HG03135 (cell line): ENCODE results near the gene JARID2.

Experiments used
- ATAC-seq: cut with Tn5 transposase; IDR thresholded peaks from one replicate; pipeline ENCODE4 v1.9.1; 2021; ENCODE audit warnings: mild to moderate bottlenecking, moderate library complexity; ENCODE audit not compliant: unreplicated experiment

Gene JARID2

DNA sequence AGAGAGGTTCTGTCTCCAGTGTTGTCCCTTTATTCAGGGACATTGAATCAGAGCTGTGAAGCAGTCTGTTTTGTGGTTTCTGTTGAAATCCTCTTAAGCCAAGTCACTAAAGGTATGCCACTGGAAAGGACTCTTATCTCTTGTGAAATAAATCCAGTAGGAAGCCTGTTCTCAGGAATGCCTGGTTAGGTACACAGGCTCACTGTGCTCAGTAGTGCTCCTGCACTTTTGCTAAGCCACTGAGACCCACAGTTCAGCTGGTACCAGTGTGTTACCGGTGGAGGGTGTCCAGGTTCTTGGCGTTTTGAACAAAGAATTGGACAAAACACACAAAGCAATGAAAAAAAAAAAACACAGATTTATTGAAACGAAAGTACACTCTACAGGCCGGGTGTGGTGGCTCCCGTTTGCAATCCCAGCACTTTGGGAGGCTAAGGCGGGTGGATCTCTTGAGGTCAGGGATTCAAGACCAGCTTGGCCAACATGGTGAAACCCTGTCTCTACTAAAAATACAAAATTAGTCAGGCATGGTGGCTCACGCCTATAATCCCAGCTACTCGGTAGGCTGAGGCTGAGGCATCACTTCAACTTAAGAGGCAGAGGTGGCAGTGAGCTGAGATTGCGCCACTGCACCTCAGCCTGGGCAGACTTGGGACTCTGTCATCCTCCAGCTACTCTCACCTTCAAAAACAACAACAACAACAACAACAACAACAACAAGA is 186.1 kb downstream of the JARID2 start:
- ATAC-seq: no peak

DNA sequence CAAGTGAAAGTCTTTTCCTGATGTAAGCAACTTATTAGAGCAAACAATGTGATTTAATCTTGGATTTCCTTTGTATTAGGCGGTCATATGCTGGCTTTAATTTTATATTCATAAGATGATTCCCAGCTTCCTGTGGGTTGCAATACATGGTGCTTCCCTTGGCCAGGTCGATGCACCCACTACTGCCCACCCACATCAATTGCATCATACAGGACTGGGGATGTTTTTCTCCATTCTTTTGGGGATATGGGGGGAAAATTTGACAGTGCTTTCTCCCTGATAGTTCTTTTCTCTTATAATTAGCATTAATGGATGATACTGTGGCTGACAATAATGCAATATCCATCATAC is 187.6 kb downstream of the JARID2 start:
- ATAC-seq: no peak

DNA sequence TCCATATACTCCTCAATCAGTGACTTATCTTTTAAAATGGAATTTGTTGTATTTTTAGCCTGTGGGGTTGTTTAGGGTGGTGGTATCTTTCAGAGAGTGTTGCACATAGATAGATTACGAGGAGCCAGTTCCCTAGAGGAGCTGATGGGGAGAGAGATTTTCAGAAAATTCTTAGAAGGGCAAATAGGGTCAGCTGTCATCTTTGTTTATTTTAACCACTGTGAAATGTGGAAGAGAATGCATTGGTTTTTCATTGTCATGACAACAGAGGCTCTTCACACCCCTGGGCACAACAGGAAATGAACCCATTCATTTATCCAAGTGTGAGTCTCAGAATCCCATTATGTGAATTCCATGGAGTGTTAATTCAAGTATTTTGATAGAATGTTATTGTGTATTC is 188.4 kb downstream of the JARID2 start:
- no peak for ATAC-seq

DNA sequence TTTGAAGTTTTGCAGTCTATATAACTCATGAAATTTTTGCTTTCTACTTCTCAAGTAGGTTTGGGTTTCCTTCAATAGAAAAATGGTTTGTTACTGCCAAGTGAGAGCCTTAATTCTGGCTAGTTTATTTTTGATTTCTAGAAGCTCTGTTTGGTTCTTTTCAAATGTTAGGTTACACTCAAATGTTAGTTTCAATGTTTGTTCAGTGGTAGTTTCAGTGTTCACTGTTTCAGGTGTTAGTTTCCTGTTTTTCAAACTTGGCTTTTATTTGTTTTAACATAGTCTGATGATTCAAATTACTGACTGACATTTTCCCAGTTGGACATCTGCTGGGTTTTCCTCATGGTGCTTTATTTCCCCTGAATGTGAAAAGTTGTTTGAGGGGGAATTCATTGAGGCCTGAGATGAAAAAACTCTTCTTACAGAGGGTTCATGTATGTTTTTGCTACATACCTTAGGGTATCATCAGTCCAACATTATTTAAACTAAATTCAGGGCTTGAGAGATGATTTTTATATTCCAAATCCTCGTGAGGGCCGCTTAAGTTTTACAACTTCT is 189.0 kb downstream of the JARID2 start:
- ATAC-seq: no peak

DNA sequence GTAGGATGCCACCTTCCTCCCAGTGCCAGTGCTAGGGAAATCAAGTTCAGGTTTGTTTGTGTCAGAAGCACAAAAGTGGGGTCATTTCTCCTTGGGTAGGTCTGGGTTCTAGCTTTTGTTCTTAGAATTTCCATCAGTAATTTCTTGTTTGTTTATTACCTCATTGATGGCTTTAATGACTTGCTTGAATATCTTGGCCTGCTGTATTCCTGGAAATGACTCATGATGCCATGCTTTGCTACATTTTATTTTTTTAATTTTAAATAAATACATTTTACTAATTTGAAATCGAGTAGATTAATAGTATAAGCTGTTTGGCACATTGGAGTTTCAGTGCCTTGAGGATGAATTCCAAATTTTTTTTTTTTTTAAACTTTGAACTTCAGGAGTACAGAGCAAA is 189.6 kb downstream of the JARID2 start:
- ATAC-seq: no peak

DNA sequence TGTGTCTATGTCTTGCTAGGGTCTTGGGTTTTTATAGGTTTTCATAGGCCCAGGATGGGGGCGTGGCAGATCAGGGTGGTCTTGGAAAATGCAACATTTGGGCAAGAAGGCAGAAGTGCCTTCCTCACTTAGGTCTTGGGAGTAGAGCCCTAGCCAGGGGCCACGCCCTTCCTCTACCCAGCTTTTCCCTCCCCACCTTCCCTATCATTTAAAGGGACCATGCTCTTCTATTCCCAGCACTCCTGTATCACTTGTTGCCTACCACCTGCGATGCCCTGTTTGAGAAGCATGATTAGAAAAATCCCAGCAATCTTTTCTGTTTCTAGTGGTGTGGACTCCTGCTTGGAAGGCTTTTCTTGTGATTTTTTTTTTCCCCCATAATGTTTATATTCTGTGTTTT is 190.6 kb downstream of the JARID2 start:
- ATAC-seq: no peak

DNA sequence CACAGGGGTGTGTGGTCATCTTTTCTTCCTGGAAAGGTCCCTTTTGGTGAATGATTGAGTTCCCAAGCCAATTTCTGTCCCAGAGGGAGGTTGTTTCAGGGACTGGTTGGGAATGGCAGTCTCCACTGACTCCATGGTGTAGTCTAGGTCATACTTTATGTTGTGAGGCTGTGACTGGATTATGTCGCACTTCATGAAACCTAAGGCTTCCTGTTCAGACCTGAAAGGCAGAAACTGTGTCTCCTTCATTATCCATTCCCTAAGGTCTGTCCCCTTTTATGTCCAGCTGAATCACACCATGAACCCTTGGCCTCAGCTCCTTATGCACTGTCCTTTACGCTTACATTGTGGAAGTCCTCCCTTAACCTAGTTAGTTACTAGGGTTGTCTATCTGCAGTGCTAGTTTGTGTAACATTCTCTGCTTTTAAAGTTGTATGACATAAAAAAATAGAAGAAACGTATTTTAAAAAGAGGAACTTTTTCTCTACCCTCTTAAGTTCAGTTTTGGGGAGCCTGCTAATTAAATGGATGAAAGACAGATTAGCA is 191.3 kb downstream of the JARID2 start:
- no peak for ATAC-seq

DNA sequence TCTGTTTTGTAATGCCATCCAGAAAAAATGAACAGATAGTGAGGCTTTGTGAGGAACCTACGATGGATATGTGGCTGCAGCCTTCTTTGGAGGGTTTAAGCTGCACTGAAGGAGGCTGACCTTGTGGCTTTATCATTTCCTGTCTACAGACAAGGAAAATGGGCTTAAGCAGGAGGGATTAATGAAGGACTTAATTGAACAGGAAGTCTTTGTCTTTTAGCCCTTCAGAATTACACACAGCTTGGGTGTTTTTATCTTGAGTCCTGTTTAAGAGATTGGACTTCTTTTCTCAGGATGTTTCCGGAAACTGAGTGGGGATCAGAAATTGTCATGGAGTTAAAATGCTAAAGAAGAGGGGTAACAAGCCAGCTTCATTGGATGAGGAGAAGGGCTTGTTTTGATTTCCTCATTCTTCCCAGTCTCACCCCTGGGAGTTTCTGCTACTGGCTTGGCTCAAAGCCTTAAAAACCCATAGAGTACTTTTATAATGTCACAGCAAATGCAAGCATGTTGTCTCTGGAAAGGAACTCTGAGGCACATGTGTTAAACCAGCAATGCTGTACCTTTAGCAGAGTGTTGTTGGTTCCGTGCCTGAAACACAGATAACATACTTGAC is 193.6 kb downstream of the JARID2 start:
- no peak for ATAC-seq

DNA sequence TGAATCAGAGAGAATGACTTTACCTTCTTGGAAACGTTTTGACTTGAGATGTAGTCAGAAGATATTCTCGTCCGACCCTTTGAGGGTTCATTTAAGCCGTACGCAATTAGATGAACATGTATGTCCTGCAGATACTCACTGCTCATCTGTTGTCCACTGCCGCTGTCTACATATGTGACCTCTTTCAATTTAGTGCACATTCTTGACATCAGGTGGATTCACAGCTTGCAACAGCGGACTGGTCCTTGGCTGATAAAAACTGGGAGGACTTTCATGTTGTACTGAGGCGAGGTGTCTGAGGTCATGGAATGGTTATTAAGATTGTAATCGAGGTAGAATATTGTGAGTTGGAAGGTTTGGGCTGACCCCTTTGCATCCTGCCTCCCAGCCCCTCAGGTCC is 194.2 kb downstream of the JARID2 start:
- no peak for ATAC-seq

DNA sequence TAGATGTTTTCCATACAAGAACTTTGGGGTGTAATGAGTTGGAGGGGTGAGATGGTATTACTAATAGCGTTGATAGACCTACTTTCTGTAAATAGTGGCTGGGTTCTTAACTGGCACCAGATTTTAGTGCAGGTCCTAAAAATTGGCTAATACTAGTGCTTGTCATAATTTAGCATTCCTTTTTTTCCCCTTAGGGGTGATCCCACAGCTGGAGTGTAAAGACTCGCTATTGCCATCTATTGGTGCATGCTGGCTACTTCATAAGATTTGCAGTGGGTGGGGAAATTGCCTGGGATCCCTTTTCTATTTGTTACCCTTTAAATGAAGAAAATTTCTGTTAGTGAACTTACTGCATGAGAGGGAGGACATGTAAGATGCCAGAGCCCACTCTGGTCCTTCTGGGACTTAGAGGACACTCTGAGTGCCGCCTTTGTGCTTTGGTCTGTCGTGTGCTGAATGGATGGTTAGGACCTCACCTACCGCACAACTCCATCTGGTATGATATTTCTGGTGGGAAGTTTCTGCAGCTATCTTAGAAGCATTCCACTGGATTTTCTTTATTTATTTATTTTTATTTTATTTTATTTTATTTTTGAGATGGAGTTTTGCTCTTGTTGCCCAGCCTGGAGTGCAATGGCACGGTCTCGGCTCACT is 195.5 kb downstream of the JARID2 start:
- no peak for ATAC-seq

DNA sequence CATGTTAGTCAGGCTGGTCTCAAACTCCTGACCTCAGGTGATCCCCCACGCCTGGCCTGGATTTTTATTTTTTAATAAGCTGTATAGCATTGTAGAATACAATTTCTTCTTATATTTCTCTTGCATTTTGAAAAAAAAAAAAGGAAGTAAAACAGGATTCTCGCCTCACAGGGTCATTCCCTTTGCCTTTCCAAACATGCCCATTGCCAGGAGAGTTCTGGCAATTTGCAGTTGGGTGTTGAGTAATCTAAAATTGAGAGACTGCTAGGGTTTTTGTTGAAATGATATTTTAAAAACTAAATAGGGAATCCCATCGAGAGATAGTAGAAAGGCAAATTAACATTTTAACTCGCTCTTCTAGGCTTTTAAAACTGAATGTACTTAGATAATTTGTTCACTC is 196.1 kb downstream of the JARID2 start:
- ATAC-seq: no peak

DNA sequence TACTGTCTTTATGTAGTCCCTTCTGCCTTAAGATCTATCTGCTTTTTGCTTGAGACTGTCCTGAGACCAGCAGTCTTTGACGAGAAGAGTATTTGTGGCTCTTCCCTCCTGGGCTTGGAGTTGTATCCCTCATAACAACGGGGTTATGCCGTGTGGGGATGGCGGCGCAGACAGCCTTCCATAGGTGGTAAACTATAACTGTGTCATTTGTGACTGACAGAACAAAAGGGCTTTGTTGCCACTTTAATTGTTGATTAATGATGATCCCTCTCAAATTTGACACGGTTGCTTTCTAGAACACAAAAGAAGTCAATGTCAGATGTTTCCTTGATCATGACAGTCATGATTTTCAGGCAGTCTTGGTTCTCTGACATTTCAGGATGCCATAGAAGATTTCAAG is 196.6 kb downstream of the JARID2 start:
- no peak for ATAC-seq

DNA sequence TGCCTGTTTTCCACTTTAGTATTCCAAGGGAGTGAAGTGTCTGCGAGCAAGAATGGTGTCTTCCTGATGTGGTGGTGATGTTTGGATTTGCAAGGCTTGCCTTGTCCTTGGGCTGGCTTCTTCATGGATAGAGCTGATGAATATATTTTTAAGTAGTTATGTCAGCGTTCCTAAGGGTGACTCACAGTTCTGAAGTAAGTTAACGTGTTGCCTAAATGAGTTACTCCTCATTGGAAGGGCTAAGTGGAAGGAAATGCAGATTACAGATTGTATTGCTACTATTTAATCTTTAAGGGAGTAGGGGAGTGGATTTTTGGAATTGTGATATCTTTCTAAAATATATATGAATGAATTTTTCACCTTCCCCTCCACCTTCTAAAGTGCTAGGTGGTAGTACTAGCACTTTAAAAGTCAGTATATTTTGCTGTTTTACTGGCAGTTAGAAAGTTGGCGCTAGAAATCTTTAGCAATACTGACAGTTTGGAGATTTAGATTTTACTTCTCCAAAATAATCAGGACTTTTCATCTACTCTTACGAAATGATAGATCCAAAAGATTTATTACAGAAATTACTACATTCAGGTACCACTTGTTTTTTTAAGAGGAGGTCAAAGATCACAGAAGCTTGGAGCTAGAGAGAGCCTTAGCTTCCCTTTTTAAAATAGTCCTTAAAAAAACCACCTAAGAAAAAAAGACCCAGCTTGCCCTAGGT is 197.4 kb downstream of the JARID2 start:
- no peak for ATAC-seq

DNA sequence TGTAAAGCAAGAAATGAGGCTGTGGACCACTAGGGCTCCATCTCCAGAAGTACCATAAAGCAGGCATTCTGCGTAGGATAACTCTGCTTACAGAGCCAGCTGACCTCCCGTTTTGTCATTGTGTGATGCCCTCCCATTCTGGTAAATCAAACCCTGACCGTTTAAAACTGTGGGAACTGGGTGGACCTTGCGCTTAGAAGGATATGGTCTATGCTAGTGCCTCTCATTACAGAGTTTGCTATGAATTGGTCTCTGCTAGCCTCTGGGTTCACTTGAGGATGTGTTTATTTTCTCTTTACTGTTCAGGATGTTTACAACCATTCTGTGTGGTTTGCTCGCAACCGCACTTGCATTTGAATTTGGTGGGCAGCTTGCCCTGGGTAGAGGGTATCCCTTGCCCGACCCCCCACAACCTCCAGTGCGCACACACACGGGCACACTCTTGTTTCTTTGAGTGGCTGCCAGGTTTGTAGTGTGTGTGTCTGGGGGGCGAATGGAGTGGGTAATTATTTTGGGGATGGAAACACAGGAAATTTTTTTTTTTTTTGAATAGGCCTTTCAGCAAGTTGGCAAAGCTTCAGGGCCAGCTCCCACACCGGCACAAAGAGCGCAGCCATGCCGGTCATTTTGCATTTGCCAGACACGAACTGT is 198.3 kb downstream of the JARID2 start:
- no peak for ATAC-seq

DNA sequence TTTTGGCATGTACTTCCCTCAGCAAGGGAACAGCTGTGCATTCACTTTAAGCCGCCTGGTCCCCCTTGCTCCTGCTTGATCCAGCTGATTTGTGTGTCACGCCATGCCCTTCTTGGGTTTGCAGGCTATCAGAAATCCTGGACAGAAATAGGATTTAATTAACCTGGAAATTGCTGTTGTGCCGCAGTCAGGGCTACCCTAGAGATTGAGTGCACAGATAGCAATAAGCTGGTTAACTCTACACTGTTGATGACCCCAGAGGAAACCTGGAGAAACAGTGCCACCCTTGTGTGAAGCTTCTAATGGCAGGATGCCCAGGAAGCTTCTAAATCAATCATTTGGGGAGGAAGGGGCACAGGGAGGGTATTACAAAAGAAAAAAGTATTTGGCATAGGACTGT is 199.0 kb downstream of the JARID2 start:
- ATAC-seq: no peak

DNA sequence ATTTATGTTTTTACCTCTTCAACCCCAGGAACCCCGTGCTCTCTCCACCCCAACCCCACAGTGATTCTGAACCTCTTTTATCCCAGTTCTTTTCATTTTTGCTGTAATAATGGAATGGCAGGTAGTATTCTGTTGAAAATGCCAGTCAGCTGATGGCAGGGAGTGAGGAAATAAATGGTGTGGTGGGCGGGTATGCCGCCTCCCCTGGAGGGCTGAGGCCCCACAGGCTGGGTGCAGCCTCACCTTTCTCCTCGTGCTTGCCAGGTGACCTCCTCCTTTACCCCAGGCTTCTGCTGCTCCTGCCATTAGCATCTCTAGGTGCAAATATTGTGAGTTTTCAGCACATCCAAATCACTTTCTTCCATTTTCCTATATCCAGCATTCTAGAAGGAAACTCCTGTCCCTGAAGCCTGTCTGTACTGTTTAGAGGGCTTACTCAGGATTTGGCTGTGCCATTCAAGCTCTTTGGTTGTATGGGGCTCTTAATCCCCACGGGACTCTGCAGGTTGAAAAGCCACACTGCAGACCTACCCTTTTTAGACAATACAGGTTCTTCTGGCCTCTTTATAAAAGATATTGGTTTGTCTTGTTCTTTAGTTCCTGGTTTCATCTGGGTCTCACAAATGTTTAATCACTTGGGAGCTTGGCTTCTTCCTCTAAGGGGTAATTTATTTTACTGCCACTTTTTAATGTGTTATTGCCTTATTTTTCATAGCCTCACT is 201.8 kb downstream of the JARID2 start:
- ATAC-seq: no peak

DNA sequence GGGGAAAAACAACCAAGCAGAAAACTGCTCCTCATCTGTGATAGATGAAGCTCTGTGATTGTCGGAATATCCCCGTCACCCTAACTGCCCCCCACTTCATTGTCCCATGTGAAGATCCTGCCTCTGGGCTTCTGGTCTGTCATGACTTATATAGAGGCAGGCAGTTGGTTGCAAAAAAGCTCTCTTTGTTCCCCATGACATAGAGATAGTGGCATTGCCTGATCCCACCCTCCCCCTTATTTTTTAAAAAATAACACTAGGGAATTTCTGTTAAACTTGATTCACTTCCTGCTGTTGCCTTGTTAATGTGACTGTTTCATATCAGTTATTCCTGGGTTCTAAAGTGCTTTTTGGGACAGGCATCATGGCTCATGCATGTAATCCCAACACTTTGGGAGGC is 203.1 kb downstream of the JARID2 start:
- no peak for ATAC-seq

DNA sequence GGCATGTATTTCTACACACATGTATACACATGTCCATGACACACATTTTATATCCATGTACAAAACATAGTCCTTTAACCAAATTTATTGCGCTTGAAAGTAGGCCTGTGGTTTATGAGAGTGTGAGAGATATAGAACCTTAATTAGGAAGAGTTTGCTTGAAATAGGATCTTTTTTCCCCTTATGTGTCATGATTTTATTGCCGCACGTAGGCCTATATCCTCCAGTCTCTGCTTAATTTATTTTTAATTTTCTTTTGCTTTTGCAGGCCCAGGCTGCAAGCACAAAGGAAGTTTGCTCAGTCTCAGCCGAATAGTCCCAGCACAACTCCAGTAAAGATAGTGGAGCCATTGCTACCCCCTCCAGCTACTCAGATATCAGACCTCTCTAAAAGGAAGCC is 205.9 kb downstream of the JARID2 start:
- ATAC-seq: no peak

DNA sequence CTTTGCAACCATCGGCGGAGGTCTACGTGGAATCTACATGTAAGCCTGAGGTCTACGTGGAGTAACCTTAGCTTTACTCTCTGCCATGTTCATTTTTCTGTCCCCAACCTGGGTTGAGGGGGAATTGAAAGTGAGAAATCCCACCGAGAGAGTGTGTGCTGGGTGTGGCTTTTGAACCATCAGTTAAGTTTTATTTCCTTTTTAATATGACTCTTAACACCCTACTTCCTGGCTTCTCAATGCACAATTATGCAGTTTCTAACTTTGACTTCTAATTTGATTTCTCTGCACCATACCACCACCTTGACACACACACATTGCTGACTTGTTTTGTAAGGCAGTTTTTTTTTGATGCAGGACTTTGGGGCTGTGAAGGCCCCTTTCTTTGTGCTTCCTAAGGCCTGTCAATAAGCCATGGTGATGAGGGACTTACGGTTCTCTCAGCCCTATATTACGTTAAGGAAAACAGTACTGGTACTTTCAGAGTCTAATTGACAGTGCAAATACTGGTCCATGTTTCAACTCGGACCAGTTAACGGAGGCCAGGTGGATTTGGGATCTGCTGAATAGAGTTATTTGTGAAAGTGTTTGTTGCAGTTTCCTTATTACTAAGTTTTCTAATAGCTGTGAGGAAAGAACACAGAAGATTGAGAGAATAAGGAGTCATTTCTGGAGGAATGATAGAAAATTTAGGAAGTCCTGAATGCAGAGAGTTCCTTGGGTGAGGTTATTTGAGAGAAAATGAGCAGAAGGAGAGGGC is 206.5 kb downstream of the JARID2 start:
- ATAC-seq: no peak
